Measurements from ENCODE around the gene SDF4.

GRCh38 chr1:1243807-1244191 lies 12.0 kb upstream of the SDF4 start:
- TF ChIP-seq CTCF (IDR thresholded peaks at IDR 0.05 in 4 of 5, conservative IDR thresholded peaks at IDR 0.05 in 1 of 5) (no peak), POLR2A (IDR thresholded peaks at IDR 0.05) (no peak)

Data from gastrocnemius medialis (tissue), 4 donors.